Measurements from ENCODE around the gene PLCH2.

Gene PLCH2

DNA sequence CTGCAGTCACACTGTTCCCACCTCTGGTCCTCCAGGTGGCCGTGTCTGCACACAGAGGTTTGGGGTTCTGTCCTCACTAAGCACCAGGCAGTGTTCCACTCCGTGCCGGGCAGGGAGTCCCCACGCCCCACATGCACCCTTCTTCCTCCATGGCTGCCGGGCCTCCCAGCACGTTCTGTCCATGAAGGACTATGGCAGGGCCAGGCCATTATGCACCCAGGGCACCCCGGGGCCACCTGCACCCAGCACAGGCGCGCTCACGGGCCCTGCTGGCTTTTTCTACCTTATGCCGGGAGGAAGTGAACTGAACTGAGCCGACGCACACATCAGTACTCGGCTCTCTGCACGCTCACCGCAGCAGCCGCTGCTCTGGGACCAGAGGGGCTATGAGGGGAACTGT is 40.0 kb downstream of the PLCH2 start:
- DNase-seq: no peak

DNA sequence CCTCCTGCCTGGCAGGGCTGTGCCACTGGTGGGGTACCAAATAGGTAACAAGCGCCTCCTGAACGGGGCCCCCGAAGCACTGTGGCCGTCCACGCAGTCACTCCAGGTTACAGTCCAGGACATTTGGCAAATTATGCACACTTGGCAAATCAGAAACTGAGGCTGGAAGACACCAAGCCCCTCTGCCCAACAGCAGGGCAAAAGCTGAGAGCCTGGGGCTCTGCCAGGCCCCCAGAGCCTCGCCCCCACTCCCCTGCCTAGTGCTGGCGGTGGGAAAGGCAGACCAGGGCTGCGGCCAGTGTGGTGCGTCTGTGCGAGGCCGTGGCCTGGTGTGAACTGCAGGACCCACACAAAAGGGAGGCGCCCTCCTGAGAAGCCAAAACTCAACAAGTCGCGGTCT is 40.9 kb downstream of the PLCH2 start:
- no peak for DNase-seq

DNA sequence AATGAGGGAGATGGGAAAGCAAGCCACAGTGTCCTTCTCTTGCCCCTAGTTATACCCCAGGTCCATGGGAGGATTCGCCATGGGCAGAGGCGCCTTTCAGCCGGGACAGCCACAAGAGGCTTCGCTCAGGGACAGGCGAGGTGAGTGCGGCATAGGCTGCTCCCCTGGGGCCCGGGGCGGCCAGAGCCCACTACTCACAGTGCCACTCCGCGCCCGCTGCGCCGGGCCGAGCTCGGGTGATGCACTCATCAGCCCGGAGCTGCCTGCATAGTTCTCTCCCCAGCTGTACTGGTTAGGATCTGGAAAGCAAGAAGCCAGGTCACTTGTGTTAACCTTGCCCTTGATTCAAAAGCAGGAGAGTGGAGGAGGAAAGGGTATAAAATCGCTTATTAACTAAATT is 41.9 kb downstream of the PLCH2 start:
- DNase-seq: no peak

DNA sequence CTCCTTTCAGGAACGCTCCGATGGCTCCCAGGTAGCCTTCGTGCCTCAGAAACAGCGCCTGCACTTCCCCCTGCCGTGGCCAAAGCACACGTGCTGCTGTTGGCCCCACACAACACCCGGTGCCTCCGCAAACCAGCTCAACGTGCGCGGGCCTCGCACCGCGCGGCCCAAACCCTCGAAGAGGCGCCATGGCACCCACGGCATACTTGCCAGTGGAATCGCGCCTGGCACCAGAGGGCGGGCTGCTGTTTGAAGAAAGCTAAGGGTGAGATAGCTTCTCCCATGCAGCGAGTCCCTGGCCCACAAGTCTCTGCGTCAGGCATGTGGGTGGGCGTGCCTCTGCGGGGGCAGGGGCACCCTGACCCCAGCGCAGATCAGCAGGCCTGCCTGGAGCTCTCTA is 42.4 kb downstream of the PLCH2 start:
- DNase-seq: no peak

DNA sequence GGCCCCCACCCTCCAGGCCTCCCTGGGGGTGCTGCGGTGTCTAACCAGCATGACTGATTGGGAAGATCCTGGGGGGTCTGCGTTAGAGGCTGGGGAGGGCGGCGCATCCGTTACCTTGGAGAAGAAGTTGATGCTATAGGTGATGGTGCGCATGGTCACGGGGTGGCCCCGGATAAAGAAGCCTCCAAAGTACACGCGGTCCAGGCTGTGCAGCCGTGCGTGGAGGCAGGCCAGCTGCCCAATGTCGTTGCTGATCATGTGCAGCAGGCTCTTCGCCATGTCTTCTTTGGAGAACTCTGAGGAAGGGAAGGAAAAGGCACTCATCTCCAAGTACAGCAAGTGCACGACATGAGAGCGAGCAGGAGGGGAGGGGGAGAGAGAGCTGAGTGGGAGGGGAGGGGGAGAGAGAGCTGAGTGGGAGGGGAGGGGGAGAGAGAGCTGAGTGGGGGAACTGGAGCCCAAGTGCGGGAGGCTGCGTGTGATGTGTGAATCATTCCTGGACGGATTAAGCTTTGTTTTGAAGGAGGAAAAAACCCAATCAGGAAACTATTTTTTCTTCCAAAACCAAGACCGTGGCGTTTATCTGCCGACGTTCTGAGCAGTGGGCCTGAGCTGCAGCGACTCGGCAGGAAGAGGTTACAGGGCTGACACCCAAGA is 43.1 kb downstream of the PLCH2 start:
- DNase-seq: no peak

DNA sequence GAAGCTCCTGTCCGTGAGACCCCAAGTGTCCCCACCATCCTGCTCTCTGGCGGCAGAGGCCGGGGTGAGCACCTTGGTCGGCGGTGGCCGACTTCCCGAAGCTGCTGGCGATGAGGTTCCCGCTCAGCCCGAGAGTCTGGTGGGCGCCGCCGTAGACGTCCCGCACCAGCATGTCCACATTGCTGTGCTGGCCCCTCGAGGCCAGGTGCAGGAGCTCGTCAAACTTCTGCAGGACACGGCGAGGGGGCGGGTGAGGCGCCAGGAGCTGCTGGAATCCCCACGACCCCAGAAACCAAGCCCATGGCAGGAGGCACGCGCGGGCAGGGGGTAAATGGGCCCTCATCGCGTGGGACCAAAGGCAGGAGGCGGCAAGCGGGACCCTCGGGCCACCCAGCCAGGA is 43.6 kb downstream of the PLCH2 start:
- DNase-seq: no peak

DNA sequence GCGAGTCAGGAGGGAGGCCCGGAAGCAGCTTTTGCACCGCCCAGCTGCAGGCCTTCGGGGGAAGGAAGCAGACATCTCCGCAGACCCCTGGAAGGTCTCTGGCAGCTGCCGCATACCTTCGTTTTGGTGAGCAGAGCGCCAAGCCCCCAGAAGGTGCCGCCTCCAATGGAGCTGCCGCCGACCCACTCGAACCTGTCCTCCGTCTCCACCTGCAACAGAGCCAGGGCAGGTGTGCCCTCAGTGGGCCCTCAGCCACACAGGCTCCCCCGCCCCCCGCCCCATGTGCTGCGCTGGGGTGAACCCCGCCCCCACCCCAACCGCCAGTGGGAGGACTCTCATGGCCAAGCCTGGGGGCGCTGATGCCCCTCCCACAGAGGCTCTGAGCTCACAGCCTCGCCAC is 44.1 kb downstream of the PLCH2 start:
- DNase-seq: no peak

DNA sequence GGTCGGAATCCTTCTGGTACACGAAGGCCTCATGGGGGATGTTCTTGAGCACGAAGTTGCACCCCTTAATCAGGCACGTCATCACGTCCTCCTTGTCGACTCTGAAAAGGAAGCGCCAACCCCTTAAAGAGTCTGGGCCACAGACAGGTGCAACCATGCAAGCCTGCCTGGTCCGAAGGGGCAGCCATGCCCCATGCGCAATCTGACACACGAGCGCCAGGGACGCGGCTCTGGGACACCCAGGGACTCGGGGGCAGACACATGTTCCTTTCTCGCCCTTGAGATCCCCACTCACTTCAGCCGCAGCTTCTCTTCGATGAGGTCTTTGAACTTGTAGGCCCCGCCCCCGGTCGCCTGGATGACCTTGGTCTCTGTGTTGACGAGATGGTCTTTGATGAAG is 44.7 kb downstream of the PLCH2 start:
- DNase-seq: no peak

DNA sequence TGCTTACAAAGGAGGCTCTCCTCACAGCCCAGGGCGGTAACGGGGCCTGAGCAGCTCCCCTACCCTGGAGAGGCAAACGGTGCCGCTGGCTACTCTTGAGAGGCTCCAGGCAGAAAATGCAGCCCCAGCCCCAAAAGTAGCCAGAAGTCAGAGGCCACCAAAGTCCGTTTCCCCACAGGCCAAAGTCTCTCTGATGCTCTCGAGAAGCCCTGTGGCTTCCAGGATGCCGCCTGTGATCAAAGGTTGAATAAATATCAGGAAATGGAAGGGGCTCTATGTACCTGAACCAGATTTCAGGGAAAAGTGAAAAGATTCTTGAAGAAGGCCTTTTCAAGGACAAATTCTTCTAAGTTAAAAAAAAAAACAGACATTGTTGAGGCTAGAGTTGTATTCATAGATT is 46.1 kb downstream of the PLCH2 start:
- no peak for DNase-seq

DNA sequence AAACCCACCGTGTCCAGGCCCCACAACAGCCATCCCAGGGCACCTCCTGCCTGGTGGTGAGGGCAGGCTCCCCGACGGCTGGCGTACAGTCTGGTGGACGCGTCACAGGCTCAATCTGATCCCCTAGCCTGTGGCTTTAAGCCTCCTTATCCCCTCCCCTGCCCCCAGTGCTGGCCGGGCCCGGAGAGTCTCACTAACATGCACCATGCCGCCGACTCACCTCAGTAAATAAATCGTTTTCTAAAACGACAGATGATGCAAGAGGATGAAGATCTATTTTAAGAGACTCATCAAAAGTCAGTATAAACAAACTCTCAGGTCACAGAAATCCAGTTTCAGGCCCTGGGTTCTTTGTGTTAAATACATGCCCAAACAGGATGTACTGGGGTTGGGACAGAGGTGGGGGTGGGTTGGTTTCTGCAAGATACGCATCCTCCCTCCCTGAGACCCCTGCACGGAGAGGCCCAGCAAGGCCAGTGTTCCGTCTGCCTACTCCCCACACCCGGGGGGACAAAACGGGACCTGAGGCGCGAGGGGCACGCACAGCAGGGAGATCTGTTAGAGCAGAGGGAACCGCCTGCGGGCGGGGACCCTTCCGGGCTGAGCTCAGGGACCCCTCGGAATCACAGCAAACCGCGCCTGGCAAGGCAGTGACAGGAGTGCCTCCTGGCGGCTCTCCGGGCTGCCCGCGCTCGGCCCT is 47.3 kb downstream of the PLCH2 start:
- DNase-seq: no peak

DNA sequence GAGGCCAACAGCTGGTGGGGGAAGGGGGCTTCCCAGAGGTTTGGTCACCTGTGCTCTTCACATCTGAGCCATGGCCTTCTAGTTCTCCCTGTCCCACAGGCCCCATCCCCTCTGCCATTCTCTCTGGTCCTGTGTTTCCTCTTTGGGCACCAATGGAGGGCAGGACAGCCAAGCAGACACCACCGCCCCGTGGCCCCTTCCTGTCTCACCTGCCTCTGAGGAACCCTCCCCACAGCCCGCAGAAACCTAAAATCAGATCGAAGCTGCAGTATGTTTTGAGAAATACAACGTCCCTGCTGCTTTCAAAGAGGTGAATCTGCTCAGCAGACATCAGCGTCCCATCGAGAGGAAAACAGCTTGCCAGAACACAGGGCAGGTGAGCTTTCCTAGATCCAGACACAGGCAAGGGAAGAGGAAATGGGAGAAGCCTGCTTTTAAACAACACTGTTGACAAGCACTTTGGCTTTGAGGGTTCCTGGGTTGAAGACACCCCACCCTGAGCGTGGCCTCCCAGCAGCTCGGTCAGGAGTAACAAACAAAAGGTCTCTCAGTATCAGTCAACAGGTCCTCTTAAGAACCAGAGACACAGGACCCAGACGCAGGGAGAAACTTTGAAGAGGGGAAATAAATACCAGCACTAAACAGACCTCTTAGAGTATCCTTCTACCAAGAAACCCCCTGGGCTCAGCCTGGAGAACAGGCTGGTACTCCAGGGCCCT is 48.0 kb downstream of the PLCH2 start:
- DNase-seq: no peak

DNA sequence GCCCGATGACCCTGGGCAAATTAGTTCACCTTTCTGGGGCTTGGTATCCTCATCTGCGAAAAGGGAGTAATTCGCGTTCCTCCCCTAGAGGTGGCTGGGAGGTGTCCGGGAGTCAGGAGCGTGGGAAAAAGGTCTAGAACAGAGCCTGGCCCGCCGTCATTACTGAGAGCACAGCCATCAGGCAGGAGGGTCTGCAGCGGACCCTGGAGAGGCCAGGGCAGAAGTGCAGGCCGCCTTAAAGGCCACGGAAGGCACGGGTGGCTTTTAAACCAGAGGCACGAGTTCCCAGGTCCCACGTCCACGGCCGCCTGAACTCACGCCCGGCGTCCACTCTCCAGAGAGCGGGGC is 49.5 kb downstream of the PLCH2 start:
- no peak for DNase-seq

DNA sequence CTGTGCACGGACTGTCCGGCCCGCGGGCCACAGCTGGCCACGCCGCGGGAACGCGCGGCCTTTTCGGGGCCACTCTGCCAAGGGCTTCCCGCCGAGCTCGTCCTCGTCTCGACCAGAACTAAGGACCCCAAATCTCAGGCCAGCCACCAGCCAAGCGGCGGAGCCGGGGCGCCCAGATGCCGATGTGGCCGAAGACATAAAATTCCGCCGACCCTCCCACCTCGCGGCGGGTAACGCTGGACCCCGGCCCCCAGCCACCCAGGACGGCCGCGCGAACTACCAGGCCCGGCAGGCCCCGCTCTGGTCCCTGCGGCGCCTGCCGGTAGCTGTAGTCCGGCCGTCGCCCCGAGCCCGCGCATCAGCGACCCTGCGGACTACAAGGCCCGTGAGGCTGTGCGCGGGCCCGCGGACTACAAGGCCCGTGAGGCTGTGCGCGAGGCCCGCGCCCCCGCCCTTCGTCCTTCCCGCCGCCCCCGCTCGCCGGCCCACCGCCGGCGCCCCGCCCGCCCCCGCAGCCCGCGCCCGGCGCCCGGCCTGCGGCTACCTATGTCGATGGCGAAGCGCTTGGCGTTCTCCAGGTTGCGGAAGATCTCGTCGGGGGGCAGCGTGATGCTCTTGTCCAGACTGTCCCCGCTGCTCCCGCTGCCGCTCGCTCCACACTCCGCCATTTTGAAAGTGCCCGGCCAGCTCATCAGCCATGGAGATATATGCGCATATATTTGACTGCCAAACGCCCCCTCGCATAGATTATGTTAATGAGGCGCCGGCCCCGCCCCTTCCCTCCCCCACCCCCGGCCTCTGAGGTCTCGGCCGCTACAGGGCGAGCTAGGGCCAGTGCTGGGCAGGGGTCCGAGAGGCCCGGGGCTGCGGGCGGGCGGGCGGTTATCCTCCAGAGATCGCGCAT is 50.1 kb downstream of the PLCH2 start, which contains the start of gene PANK4:
PANK4 (minus strand) TSS at position 677 of the 904 bp plus-strand sequence; CDS start at position 668, 9 bp downstream.
- DNase-seq: peak; percentile 92

DNA sequence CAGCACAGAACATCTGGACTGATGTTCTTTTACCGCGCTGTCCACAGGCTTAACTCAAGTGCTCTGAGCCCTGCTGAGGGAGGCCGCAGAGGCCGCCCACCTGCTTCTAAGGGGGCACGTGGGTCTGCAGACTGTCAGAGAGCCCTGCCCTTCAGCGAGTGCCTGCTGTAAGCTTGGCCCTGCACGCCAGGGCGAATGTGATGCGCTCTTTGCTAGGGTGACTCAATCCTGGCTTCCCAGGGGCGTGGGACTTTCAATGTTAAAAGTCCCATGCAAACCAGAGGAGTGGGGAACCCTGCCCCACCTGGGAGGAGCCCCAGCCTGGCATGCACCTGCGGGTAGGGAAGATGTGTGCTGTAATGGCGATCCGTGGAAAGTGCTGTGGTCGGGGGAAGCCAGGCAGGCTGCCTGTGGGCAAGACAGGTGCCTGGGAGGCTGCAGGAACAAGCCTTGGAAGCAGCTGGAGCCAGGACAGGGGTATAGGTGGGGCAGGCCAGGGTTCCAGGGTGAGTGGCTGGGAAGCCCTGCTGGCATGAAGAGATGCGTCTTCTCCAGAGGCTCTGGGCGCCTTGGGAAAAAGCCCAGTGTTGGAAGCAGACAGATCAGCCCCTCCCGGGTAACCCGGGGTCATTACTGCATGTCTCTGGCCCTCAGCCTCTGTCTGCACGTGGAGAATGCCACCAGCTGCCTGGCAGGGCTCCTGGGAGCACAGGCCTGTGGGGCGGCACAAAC is 50.9 kb downstream of the PLCH2 start:
- peak; percentile 14 for DNase-seq

DNA sequence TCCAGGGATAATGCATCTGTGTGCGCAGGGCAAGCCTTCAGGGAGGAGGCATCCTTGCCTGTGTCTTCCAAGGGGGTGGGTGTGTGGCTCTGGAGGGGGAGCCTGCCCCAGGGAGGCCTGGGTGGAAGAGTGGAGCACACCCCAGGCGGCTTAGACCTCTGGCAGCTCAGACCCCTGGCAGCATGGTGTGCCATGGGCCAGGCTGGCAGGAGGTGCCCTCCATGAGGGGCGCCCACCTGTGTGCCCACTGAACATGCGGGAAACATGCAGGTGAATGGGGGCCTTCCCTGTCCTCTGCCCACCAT is 51.4 kb downstream of the PLCH2 start:
- DNase-seq: no peak

DNA sequence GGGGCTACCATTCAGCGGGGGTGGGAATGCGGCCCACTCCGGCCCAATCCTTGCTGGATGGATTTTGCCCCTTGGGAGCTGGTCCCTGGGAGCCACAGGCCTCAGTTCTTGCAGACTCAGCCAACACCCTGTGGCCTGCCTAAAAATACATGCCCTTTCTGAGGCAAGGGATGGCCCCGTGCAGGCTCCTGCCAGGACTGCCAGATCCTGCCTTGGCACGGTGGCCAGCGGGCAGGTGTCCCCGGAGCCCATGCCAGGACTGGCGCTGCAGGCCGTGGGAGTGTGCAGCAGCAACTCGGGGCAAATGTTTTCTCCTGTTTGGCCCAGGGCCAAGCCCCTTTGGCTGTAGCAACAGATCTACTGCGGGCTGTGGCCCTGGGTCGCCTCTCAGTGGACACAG is 51.9 kb downstream of the PLCH2 start:
- DNase-seq: peak; percentile 24

DNA sequence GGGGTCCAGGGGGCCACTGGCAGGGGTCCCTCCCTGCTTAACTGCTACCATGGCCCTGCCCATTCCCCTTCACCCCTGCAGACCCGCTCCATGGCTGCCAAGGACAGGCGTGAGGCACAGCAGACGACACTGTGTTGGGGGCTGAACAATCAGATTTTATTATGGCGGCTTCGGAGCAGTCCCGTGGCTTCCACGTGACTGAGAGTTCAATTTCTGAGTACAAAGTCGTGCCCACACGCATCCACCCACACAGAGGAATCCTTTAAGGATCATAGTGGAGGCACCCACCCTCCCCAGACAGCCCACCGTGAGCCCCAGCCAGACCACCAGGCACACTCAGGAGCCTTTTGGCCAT is 52.5 kb downstream of the PLCH2 start:
- no peak for DNase-seq

DNA sequence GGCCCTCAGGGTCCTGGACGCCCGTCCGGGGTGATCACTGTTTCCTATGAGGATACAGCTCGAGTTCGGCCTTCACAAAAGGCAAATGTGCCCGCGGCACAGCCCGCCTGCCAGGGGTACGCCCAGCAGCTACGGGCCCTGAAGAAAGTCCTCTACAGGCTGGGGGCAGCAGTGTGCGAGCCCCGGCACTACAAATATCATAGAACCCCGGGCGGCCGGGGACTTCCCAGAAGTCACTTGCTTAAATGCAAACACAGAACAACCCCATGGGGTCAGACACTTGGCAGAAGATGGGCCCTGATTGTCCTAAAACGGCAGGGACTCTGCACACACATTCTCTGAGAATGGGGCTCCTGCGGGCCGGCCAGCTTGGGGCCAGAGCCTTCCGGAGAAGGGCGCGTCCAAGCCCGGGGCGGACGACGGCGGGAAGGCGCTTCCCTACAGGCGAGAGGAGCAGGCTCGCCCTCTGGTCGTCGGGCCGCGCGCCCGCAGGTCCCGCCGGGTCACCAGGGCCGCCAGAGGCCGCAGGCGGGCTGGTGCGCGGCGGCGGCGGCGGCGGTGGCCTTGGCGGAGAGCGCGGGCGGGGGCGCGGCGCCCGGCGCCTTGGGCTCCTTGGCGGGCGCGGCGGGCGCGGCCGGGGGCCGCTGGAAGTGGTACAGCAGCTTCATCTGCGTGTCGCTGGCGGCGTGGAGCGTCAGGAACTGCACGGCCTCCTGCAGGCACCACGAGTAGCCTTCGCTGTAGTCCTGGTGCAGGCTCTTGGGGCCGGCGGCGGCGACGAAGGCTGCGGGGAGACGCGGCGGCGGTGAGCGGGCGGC is 53.1 kb downstream of the PLCH2 start:
- no peak for DNase-seq

DNA sequence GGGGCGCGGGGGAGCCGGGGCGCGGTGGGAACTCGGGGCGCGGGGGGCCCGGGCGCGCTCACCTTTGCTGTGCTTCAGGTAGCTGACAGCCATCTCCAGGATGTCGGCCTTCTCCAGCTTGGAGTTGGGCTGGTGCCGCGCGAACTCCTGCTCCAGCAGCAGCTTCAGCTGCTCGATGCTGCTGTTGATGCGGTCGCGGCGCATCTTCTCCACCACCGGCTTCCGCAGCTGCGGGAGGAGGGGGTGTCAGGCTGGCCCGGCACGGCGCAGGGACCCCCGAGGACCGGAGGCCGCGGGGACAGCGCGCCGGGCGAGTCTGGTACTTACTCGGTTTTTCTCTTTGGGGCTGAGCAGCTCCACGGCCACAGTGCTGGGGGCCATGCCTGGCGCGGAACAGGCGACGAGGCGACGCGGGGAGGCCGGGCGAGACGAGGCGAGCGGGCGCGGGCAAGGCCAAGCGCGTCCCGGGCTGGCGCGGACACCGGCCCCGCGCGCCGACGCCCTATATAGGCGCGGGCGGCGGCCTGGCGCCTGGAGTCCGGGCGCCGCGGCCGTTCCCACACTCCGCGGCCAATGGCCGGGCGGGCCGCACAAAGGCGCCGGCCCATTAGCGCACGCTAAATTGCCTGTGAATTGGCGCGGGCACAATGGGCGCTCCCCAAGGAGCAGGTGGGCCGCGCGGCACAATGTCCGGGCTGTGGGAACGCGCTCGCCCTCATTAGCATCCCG is 53.9 kb downstream of the PLCH2 start, which contains the start of gene HES5:
HES5 (minus strand) TSS at position 480 of the 729 bp plus-strand sequence; CDS start at position 381, 99 bp downstream.
- DNase-seq: no peak

DNA sequence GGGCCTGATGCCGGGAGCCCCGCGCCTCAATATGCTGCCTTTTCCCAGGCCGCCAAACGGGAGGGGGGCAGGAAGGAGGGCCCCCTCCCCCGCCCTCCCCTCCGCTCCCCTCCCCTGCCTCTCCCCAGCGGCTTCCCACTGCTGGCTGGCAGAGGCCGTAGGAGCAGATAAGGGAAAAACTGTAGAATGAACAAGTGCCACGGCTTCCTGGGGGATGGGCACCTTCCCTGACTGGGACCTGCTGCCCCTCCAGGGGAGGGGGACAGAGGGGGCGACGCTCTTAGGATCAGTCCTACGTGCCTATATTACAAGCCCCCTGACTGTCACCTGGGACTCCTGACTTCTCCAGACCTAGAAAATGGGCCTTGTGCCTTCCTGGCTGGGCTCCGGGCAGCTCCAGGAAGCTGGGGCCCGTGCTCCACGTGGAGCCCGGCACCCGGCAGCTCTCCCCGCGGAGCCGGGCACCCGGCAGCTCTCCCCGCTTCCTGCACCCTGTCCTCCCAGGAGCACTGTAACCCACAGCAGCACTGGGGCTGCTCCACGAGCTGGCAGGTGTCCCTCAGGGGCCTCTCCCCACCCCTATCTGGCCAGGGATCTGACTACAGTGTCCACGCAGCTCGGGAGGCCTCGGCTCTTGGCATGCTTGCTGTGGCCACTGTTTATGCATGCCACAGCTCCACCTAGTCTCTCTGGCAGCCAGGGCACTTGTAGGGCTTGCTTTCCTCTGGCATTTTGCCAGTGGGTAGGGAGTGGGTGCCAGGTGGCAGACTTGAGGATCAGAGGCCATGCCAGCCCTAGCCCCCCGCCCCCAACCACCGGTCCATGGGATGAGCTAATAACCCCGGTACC is 54.6 kb downstream of the PLCH2 start:
- DNase-seq: peak; percentile 17
